ENCODE data around the gene TPSG1.
"Not testable (repeated sequence)": the region's sequence is repeated elsewhere in the genome, so short reads cannot be mapped to it uniquely, and the experiment has no call there.

Gene TPSG1

DNA sequence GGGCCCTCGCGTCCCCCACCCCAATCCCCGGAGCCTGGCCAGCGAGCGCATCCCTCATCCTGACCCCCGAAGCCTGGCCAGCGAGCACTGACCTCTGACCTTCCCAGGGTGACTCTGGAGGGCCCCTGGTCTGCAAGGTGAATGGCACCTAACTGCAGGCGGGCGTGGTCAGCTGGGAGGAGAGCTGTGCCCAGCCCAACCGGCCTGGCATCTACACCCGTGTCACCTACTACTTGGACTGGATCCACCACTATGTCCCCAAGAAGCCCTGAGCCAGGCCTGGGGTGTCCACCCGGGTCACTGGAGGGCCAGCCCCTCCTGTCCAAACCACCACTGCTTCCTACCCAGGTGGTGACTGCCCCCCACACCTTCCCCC is 33.1 kb upstream of the TPSG1 start:
- H3K27me3 ChIP-seq (ENCODE audit: insufficient read depth, poor library complexity, severe bottlenecking): peaks cover 36% of the 10 kb centered on the region
- no peak for DNase-seq (ENCODE audit: low read depth in 1 of 2, low spot score in 1 of 2)
- TF ChIP-seq POLR2AphosphoS5 (IDR thresholded peaks at IDR 0.05; ENCODE audit: low read depth) (no peak), SPI1 (IDR thresholded peaks at IDR 0.05; ENCODE audit: borderline replicate concordance, low read depth) (no peak), GABPA (IDR thresholded peaks at IDR 0.05; ENCODE audit: low read depth) (no peak)
- TF ChIP-seq, protein P1, sequence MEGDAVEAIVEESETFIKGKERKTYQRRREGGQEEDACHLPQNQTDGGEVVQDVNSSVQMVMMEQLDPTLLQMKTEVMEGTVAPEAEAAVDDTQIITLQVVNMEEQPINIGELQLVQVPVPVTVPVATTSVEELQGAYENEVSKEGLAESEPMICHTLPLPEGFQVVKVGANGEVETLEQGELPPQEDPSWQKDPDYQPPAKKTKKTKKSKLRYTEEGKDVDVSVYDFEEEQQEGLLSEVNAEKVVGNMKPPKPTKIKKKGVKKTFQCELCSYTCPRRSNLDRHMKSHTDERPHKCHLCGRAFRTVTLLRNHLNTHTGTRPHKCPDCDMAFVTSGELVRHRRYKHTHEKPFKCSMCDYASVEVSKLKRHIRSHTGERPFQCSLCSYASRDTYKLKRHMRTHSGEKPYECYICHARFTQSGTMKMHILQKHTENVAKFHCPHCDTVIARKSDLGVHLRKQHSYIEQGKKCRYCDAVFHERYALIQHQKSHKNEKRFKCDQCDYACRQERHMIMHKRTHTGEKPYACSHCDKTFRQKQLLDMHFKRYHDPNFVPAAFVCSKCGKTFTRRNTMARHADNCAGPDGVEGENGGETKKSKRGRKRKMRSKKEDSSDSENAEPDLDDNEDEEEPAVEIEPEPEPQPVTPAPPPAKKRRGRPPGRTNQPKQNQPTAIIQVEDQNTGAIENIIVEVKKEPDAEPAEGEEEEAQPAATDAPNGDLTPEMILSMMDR (IDR thresholded peaks at IDR 0.05; ENCODE audit: insufficient read depth, low read length): no peak
- TF ChIP-seq, protein P2, sequence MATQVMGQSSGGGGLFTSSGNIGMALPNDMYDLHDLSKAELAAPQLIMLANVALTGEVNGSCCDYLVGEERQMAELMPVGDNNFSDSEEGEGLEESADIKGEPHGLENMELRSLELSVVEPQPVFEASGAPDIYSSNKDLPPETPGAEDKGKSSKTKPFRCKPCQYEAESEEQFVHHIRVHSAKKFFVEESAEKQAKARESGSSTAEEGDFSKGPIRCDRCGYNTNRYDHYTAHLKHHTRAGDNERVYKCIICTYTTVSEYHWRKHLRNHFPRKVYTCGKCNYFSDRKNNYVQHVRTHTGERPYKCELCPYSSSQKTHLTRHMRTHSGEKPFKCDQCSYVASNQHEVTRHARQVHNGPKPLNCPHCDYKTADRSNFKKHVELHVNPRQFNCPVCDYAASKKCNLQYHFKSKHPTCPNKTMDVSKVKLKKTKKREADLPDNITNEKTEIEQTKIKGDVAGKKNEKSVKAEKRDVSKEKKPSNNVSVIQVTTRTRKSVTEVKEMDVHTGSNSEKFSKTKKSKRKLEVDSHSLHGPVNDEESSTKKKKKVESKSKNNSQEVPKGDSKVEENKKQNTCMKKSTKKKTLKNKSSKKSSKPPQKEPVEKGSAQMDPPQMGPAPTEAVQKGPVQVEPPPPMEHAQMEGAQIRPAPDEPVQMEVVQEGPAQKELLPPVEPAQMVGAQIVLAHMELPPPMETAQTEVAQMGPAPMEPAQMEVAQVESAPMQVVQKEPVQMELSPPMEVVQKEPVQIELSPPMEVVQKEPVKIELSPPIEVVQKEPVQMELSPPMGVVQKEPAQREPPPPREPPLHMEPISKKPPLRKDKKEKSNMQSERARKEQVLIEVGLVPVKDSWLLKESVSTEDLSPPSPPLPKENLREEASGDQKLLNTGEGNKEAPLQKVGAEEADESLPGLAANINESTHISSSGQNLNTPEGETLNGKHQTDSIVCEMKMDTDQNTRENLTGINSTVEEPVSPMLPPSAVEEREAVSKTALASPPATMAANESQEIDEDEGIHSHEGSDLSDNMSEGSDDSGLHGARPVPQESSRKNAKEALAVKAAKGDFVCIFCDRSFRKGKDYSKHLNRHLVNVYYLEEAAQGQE (IDR thresholded peaks at IDR 0.05; ENCODE audit: insufficient replicate concordance, low read depth): no peak
- H3K27ac ChIP-seq (replicated peaks): no peak overlapping the region
- H3K4me3 ChIP-seq (replicated peaks; ENCODE audit: insufficient read depth, low read length): no peak overlapping the region

DNA sequence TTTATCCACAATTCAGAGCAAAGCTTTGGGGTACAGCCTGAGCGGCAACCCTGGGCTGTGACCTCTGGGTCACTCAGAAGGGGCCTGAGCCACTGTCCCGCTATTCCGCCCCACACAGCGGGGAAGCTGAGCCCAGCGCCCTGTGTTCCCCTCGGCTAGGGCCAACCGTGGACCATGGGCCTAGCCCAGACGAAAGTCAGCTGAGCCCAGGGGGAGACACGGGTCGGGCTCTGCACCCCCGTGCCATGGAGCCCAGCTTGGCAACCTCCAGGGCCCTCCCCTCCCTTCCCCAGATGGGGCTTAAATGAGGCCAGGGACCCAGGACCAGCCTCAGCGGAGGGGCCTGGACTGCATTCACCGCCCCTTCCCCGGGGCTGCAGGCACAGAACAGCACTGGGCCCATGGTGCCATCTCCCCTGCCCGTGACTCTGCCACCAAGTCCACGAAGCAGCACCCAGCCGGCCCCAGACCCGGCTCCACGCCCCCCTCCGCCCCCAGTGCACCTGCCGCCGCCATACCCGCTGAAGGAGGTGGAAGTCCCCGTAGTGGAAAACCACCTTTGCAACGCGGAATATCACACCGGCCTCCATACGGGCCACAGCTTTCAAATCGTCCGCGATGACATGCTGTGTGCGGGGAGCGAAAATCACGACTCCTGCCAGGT is 32.6 kb upstream of the TPSG1 start:
- no peak overlapping the region for H3K27ac ChIP-seq (replicated peaks)
- TF ChIP-seq, protein P1 (IDR thresholded peaks at IDR 0.05; ENCODE audit: insufficient read depth, low read length): no peak
- TF ChIP-seq GABPA (IDR thresholded peaks at IDR 0.05; ENCODE audit: low read depth): no peak
- no peak for TF ChIP-seq SPI1 (IDR thresholded peaks at IDR 0.05; ENCODE audit: borderline replicate concordance, low read depth)
- no peak overlapping the region for H3K4me3 ChIP-seq (replicated peaks; ENCODE audit: insufficient read depth, low read length)
- H3K27me3 ChIP-seq (ENCODE audit: insufficient read depth, poor library complexity, severe bottlenecking): peaks cover 36% of the 10 kb centered on the region
- no peak for DNase-seq (ENCODE audit: low read depth in 1 of 2, low spot score in 1 of 2)

DNA sequence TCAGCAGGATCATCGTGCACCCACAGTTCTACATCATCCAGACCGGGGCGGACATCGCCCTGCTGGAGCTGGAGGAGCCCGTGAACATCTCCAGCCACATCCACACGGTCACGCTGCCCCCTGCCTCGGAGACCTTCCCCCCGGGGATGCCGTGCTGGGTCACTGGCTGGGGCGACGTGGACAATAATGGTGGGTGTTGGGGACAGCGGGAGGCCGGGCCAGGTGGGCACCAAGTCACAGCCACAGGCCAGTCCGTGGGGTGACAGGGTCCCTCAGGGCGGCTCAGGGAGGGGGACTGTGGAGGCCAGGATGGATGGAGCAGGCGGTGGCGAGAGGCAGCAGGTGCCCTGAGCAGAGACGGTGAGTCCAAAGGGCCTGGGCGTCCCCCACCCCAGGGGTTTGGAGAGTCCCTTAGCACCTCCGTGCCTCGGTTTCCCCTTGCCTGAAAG is 31.8 kb upstream of the TPSG1 start:
- H3K4me3 ChIP-seq (replicated peaks; ENCODE audit: insufficient read depth, low read length): no peak overlapping the region
- DNase-seq (ENCODE audit: low read depth in 1 of 2, low spot score in 1 of 2): no peak
- TF ChIP-seq, protein P1 (IDR thresholded peaks at IDR 0.05; ENCODE audit: insufficient read depth, low read length): no peak
- TF ChIP-seq GABPA (IDR thresholded peaks at IDR 0.05; ENCODE audit: low read depth) (no peak), SPI1 (IDR thresholded peaks at IDR 0.05; ENCODE audit: borderline replicate concordance, low read depth) (no peak), POLR2AphosphoS5 (IDR thresholded peaks at IDR 0.05; ENCODE audit: low read depth) (no peak)
- TF ChIP-seq, protein P2 (IDR thresholded peaks at IDR 0.05; ENCODE audit: insufficient replicate concordance, low read depth): no peak
- peaks cover 29% of the 10 kb centered on the region for H3K27me3 ChIP-seq (ENCODE audit: insufficient read depth, poor library complexity, severe bottlenecking)
- H3K27ac ChIP-seq (replicated peaks): no peak overlapping the region

DNA sequence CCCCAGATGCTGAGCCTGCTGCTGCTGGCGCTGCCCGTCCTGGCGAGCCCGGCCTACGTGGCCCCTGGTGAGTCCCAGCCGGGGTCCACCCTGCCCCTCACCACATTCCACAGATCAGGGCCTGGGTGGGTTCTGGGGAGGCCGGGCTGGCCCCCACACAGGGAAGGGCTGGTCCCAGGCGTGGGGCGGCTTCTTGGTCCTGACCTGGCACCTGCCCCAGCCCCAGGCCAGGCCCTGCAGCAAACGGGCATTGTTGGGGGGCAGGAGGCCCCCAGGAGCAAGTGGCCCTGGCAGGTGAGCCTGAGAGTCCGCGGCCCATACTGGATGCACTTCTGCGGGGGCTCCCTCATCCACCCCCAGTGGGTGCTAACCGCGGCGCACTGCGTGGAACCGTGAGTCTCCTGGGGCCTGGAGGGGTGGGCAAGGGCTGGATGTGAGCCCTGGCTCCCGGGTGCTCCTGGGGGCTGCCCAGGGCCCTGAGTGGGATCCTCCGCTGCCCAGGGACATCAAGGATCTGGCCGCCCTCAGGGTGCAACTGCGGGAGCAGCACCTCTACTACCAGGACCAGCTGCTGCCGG is 31.3 kb upstream of the TPSG1 start:
- peaks cover 24% of the 10 kb centered on the region for H3K27me3 ChIP-seq (ENCODE audit: insufficient read depth, poor library complexity, severe bottlenecking)
- not testable (repeated sequence) for DNase-seq (ENCODE audit: low read depth in 1 of 2, low spot score in 1 of 2); H3K4me3 ChIP-seq (replicated peaks; ENCODE audit: insufficient read depth, low read length); H3K27ac ChIP-seq (replicated peaks)

DNA sequence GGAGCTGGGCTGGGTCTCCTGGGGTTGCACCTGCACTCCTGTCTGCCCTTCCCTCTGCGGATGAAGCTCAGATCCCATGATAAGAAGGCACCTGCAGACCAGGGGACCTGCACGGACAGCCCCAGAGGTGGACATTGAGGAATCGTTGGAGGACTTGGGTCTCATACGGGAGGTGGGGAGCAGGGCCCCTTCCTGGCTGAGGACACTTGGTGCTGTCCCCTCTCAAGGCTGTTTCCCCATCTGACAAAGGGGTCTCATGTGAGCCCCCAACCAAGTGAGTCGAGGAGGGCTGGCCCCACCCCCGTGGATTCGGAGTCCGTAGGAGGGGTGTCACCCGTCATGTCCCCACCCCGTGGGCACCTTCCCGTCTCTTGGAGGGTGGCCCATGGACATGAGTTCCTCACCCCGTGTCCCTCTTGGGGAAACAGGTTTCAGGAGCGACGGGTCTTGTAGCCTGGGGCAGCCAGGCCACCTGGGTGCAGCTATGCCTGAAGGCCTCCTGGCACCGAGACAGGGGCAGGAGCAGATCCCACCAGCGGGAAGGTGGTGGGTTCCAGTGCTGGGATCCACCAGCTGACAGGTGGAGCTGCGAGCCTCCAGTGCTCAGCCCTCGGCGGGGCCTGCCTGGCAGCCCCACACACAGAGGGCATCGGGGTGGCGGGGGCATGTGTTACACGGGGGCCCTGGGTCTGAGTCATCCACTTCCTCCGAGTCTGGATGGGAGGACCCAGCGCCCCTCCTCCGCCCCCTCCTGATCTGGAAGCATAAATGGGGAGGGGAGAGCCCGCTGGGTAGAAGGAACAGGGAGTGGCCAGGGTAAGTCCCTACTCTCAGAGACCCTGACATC is 30.4 kb upstream of the TPSG1 start, which contains the start of gene TPSD1:
TSS of gene TPSD1 (plus strand) at position 794 of the 847 bp plus-strand sequence. CDS start 212 bp downstream, outside the sequence.
- peaks cover 17% of the 10 kb centered on the region for H3K27me3 ChIP-seq (ENCODE audit: insufficient read depth, poor library complexity, severe bottlenecking)
- DNase-seq (ENCODE audit: low read depth in 1 of 2, low spot score in 1 of 2); H3K27ac ChIP-seq (replicated peaks); H3K4me3 ChIP-seq (replicated peaks; ENCODE audit: insufficient read depth, low read length): not testable (repeated sequence)

DNA sequence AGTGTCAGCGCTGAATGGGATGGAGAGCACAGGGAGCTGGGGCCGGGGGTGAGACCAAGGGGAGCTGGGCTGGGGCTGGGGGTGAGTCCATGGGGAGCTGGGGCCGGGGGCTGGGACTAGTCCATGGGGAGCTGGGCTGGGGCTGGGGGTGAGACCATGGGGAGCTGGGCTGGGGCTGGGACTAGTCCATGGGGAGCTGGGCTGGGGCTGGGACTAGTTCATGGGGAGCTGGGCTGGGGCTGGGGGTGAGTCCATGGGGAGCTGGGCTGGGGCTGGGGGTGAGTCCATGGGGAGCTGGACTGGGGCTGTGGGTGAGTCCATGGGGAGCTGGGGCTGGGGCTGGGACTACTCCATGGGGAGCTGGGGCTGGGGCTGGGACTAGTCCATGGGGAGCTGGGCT is 29.8 kb upstream of the TPSG1 start:
- H3K27me3 ChIP-seq (ENCODE audit: insufficient read depth, poor library complexity, severe bottlenecking): peaks cover 11% of the 10 kb centered on the region
- H3K4me3 ChIP-seq (replicated peaks; ENCODE audit: insufficient read depth, low read length); DNase-seq (ENCODE audit: low read depth in 1 of 2, low spot score in 1 of 2); H3K27ac ChIP-seq (replicated peaks): not testable (repeated sequence)

Measured in HL-60 (cell line).